Activated T-cell treated with anti-CD3 and anti-CD28 coated beads, Interleukin-2, amount 50 U/mL, for 24 hours (primary cell): ENCODE results near the gene RASD1.

Experiments
- DNase-seq: peaks from one replicate; pipeline ENCODE4 v3.0.0-alpha.2; 2020
- H3K27ac Mint-ChIP-seq: 2 replicates; pipeline ENCODE4 v1.8.0; 2020; ENCODE audit warnings: mild to moderate bottlenecking, mixed read lengths
- H3K27me3 Mint-ChIP-seq: 2 replicates; pipeline ENCODE4 v1.8.0; 2020; ENCODE audit warnings: mixed read lengths
- H3K36me3 Mint-ChIP-seq: 2 replicates; pipeline ENCODE4 v1.8.0; 2020; ENCODE audit warnings: low read depth, mixed read lengths
- H3K4me1 Mint-ChIP-seq: 2 replicates; pipeline ENCODE4 v1.8.0; 2020; ENCODE audit warnings: low read depth, mixed read lengths
- H3K4me3 Mint-ChIP-seq: 2 replicates; pipeline ENCODE4 v1.8.0; 2020; ENCODE audit warnings: mild to moderate bottlenecking, moderate library complexity, mixed read lengths
- H3K9me3 Mint-ChIP-seq: 2 replicates; pipeline ENCODE4 v1.8.0; 2020; ENCODE audit warnings: mixed read lengths

Gene RASD1

DNA sequence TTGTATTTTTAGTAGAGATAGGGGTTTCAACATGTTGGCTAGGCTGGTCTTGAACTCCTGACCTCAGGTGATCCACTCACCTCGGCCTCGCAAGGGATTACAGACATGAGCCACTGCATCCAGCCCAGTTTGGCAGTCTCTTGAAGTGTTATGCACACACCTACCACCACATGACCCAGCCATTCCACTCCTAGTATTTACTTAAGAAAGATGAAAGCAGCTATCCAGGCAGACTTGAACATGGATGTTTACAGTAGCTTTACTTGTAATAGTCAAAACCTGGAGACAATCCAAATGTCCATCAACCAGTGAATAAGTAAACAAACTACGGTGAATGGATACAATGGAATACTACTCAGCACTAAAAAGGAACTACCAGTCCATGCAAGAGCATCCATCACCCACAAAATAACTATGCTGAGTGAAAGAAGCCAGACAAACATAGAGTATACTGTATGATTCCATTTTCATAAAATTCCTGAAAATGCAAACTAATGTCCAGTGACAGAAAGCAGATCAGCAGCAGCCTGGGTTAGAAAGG lies 37.8 kb upstream of the RASD1 start:
- Mint-ChIP-seq H3K4me1 (no peaks in the 10 kb centered on the region), H3K36me3 (no peaks in the 10 kb centered on the region), H3K9me3 (no peaks in the 10 kb centered on the region), H3K4me3 (no peak overlapping the region), H3K27ac (no peak overlapping the region), H3K27me3 (no peaks in the 10 kb centered on the region)
- no peak for DNase-seq

DNA sequence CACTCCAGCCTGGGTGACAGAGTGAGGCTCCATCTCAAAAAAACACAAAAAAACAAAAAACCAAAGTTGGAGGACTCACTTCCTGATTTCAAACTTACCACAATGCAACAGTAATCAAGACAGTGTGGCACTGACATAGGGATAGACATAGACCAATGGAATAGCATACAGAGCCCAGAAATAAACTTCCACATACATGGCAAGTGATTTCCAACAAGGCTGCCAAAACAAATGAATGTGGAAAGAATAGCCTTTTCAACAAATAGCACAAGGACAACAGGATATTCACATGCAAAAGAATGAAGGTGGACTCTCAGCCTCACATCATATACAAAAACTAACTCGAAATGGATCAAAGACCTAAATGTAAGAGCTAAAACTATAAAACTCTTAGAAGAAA lies 36.8 kb upstream of the RASD1 start:
- Mint-ChIP-seq H3K4me3 (no peak overlapping the region), H3K27ac (no peak overlapping the region), H3K4me1 (no peaks in the 10 kb centered on the region), H3K9me3 (no peaks in the 10 kb centered on the region), H3K27me3 (no peaks in the 10 kb centered on the region), H3K36me3 (no peaks in the 10 kb centered on the region)
- DNase-seq: no peak

DNA sequence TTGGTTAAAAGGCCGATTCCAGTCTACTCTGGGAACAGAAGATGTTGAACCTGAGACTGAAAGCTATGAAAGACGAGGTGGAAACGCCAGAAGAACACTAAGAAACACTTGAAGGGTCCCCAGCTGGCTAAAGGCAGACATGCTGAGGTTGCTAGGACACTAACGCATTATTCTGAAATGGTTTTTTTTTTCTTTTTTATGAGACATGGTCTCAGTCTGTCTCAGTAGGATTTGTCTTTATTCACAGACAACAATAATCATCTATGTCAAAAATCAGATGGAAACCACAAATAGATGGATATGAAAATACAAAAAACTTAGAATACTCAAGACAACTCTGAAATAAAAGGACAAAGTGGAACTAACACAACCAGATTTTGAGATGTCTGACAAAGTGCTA lies 35.0 kb upstream of the RASD1 start:
- no peaks in the 10 kb centered on the region for H3K36me3 Mint-ChIP-seq
- no peaks in the 10 kb centered on the region for H3K27me3 Mint-ChIP-seq
- no peaks in the 10 kb centered on the region for H3K4me1 Mint-ChIP-seq
- no peak for DNase-seq
- no peaks in the 10 kb centered on the region for H3K9me3 Mint-ChIP-seq
- no peak overlapping the region for H3K4me3 Mint-ChIP-seq
- no peak overlapping the region for H3K27ac Mint-ChIP-seq

DNA sequence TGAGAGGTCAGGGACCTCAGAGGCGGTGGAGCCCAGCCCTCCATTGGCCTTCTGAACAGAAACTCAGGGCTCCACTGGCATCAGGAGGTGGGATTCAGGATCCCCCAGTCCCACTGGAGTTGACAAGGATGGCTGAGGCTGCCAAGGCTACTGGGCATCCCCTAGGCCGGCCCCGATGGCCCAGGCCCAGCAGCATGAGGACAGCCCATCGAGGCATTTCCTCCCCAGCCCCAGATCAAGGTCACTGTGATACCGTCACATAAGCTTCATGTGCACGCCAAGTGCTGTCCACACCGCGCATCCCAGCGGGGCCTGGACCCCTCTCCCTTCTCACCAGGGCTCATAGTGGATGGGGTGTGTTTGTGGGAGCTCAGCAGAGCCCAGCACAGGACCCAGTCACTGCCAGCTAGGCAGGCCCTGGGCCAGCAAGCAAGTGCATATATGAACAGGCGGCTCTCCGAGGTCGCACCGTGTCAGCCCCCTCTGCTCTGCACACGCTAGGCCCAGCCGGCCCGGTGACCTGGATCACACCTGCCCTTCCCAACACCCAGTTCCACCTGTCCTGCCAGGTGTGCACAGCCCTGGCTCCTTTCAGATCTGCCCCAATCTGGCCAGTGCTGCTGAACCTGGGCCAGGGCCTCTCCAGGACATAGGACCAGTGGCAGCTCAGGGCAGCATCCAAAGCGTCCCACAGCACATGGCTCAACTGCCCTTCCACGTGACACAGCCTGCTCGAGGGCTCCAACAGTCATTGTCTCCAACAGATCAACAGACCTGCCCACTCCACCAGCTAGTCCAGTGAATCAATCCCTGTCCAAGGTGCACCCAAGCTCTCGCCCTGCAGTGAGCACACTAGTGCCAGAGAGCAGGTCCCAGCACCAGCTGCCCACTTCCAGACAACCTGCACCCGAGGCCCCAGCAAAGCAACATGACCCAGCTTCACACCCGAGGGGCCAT lies 32.8 kb upstream of the RASD1 start:
- Mint-ChIP-seq H3K27ac (no peak overlapping the region), H3K36me3 (no peaks in the 10 kb centered on the region), H3K4me3 (no peak overlapping the region), H3K27me3 (no peaks in the 10 kb centered on the region), H3K4me1 (no peaks in the 10 kb centered on the region), H3K9me3 (no peaks in the 10 kb centered on the region)
- DNase-seq: no peak

DNA sequence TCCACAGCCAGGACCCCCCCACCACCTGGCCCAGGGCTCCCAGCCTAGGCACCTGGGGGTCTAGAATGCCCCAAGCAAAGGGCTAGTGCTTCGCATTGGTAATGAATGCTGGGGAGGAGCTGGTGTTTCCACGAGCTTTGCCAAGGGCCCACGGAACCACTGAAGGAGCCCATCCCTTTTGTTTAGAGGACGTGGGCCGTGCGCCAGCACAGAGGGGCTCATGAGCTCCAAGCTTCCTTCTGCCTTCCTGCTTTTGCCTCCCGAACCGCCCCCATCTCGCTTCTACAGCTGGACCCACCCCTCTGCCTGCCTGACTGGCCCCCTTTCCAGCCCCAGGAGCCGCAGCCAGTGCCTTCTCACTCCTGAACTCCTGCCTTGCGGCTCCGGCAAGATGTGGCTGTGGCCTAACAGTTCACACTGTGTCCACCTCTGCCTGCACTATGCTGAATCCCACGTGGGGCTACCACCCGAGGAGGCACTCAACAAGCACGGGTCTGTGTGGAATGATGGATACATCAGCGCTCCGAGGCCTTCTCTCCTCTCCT lies 31.8 kb upstream of the RASD1 start:
- no peaks in the 10 kb centered on the region for H3K27me3 Mint-ChIP-seq
- no peak overlapping the region for H3K27ac Mint-ChIP-seq
- H3K9me3 Mint-ChIP-seq: no peaks in the 10 kb centered on the region
- H3K36me3 Mint-ChIP-seq: no peaks in the 10 kb centered on the region
- no peak for DNase-seq
- no peaks in the 10 kb centered on the region for H3K4me1 Mint-ChIP-seq
- no peak overlapping the region for H3K4me3 Mint-ChIP-seq

DNA sequence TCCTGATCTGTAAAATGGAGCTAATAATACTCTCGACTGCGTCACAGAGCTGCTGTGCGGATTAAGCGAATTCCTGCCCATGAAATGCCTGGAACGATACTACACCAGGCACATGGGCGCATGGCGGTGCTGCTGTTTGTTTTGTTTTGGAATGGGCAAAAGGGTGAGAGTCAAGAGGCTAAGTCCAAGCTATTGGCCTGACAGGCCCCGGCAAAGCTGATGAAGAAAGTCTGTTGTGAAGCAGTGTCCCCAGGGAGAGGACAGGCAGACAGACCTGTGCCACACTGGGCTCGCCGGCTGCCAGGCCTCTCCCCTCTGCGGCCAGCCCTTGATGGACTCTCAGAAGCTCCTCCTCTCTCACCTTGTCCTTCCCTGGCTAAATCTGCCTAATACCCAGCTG lies 31.3 kb upstream of the RASD1 start:
- H3K4me3 Mint-ChIP-seq: no peak overlapping the region
- no peaks in the 10 kb centered on the region for H3K36me3 Mint-ChIP-seq
- H3K27ac Mint-ChIP-seq: no peak overlapping the region
- DNase-seq: no peak
- no peaks in the 10 kb centered on the region for H3K9me3 Mint-ChIP-seq
- no peaks in the 10 kb centered on the region for H3K4me1 Mint-ChIP-seq
- H3K27me3 Mint-ChIP-seq: no peaks in the 10 kb centered on the region

DNA sequence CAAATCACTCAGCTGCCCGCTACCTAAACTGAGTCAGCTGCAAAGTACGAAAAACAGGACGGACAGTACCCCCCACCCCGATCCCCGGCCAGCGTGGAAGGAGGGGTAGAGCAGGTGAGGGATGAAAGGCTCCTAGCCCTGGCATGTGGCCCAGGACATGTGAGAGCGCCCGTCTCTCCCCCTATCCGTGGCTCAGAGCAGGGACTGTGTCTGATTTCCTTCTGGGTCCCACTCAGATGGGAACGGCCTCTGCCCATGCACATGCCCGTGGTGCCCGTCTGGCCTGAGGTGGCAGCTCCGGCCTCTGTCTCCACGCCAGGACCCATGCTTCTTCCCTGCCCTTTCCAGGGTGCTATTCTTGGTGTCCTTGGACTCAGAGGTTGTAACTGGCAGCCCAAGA lies 30.2 kb upstream of the RASD1 start:
- no peak overlapping the region for H3K27ac Mint-ChIP-seq
- no peak overlapping the region for H3K4me3 Mint-ChIP-seq
- H3K27me3 Mint-ChIP-seq: no peaks in the 10 kb centered on the region
- H3K9me3 Mint-ChIP-seq: no peaks in the 10 kb centered on the region
- DNase-seq: no peak
- H3K36me3 Mint-ChIP-seq: no peaks in the 10 kb centered on the region
- H3K4me1 Mint-ChIP-seq: no peaks in the 10 kb centered on the region

DNA sequence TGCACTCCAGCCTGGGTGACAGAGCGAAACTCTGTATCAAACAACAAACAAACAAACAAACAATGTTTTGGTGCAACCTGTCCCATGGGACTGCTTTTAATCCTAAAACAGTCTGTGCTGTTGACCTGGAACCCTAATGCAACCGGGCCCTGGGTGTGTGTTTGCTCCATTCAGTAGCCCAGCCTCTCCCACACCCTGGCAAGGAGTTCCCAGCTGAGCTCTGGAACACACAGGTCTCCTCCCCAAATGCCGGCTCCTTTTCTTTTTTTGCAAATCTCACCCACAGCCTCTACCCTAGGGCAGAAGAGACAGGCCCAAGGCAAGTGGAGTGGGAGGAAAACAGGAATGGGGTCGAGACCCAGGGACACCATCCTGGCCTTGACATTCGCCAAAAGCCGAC lies 29.8 kb upstream of the RASD1 start:
- no peaks in the 10 kb centered on the region for H3K9me3 Mint-ChIP-seq
- no peak for DNase-seq
- no peak overlapping the region for H3K27ac Mint-ChIP-seq
- peaks cover 3% of the 10 kb centered on the region for H3K36me3 Mint-ChIP-seq
- no peaks in the 10 kb centered on the region for H3K4me1 Mint-ChIP-seq
- H3K4me3 Mint-ChIP-seq: no peak overlapping the region
- H3K27me3 Mint-ChIP-seq: no peaks in the 10 kb centered on the region

DNA sequence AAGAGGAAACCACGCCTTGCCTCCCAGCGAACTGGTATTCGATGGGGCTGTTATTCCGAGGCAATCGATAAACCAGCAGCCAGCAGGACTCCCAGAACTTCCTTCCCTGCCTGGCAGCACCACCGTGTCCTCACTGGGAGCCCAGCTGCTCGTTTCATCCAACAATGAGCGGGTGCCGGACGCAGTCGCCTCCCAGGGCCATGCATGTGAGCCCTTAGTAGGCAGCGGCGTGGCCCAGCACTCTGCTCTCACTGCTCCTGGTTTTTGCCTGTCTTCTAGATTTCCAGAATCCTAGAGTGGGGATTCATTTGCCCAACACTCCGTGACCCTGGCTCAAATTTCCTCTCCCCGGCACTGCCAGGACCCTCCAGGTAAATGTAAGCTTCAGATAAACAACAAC lies 29.1 kb upstream of the RASD1 start:
- Mint-ChIP-seq H3K9me3 (no peaks in the 10 kb centered on the region), H3K27me3 (no peaks in the 10 kb centered on the region), H3K4me3 (no peak overlapping the region), H3K4me1 (no peaks in the 10 kb centered on the region), H3K27ac (no peak overlapping the region), H3K36me3 (peaks cover 3% of the 10 kb centered on the region)
- no peak for DNase-seq

DNA sequence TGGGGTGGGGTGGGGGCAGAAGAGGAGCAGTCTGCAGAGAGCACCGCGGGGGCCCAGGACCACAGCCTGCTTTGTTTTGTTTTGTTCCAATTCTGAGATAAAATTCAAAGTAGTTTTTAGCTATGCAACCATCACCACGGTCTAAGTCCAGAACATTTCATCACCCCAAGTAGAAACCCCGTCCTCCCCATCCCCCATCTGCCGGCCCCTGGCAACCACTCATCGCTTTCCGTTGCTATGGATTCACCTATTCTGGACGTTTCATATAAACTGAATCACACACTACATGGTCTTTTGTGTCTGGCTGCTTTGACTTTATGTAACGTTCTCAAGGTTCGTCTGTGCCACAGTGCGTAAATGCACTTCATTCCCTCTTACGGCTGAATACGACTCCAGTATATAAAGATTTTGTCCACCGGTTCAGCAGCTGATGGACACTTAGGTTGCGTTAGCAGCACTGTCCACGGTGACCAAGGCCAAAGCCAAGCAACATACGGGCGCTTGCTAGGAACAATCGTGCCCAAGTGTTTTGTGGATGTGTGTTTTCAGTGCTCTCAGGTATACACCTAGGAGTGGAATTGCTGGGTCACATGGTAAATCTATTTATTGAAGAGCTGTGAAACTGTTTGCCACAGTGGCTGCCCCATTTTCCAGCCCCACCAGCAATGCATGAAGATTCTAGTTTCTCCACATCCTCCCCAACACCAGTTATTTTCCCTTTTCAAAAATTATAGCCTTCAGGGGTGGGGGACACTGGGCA lies 27.7 kb upstream of the RASD1 start:
- Mint-ChIP-seq H3K27ac (no peak overlapping the region), H3K36me3 (peaks cover 3% of the 10 kb centered on the region), H3K4me1 (no peaks in the 10 kb centered on the region), H3K27me3 (no peaks in the 10 kb centered on the region), H3K9me3 (no peaks in the 10 kb centered on the region), H3K4me3 (no peak overlapping the region)
- DNase-seq: no peak

DNA sequence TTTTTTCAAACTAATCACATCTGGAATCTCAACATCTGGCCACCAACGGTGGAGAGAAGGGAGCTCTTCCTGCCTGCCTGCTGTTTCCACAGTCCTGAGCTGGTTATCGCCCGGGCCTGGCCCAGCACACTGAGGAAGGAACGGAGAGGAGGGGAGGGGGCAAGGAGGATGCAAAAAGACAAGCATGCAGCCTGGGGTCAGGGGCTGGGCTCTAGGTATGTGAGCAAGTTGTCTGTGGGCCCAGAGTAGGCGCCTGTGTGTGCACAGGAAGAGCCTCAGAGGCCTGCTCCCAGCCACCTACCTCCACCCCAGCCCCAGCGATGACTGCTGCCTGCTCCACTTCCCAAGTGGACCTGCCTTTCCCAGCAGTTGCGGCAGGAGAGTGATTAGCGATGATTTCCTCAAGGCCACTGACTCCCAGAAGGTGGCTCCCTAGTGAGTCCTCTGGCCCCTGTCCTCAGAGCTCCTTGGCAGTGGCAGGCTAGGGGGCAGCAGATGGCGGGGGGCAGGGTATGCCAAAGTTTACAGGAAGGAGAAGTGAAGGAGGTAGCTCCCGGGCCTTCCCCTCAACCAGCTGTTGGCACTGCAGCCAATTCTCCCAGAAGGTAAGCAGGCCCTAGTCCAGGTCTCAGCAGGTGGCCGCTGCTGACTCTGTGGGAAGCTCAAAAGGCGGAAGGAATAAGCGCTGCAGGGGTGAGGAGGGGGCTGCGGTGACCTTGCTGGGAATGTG lies 27.0 kb upstream of the RASD1 start:
- no peak for DNase-seq
- Mint-ChIP-seq H3K9me3 (no peaks in the 10 kb centered on the region), H3K4me1 (no peaks in the 10 kb centered on the region), H3K4me3 (no peak overlapping the region), H3K27me3 (no peaks in the 10 kb centered on the region), H3K27ac (no peak overlapping the region), H3K36me3 (peaks cover 3% of the 10 kb centered on the region)

DNA sequence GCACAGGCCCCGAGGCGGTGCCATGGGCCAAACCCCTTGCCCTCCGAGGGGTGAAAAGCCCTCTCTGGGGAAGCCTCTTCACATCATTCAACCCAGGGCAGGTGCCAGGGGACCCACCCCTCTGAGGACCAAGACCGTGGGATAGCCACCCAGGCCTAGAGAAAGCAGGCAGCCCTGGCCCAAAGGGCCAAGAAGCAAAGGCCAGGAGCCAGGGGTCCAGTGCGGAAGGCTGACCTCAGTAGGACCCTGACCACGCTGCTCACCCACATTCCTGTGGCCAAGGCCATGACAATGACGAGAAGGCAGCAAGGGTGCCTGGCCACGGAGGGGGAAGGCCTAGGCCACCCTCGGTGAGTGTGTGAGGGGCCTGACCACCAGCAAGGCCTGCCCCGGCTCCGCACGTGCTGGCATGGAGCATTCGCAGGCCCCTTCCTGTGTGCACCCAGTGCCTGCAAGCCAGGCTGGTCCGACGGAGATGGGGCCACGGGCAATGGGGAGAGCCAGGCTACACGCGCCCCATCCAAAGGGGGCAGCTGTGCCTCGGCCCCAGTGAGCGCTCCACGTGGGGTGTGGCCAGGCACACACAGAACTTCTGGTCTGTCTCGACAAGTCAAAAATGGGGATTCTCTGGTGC lies 24.5 kb upstream of the RASD1 start:
- H3K4me1 Mint-ChIP-seq: peaks cover 6% of the 10 kb centered on the region
- H3K4me3 Mint-ChIP-seq: no peak overlapping the region
- no peak for DNase-seq
- H3K27me3 Mint-ChIP-seq: no peaks in the 10 kb centered on the region
- no peak overlapping the region for H3K27ac Mint-ChIP-seq
- peaks cover 3% of the 10 kb centered on the region for H3K36me3 Mint-ChIP-seq
- H3K9me3 Mint-ChIP-seq: no peaks in the 10 kb centered on the region

DNA sequence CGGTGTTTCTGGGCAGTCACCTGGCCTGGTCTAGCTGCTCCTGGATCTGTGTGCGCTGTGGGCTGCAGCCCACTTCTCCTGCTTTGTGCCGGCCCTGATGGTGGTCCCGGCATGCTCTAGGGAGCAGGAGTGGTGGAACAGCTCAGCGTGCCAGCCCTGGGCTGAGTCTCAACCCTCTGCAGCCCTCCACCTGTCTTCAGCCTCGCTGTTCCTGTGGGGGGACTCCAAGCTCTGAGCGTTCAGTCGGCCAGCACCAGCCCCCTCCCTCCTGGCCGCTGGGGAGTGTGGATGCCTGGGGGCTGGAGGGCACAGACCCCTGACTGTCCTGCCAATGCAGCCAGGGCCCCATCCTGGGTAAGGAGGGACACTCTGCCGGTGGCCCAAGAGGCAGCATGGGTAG lies 23.7 kb upstream of the RASD1 start:
- Mint-ChIP-seq H3K36me3 (peaks cover 3% of the 10 kb centered on the region), H3K4me1 (peaks cover 7% of the 10 kb centered on the region), H3K27me3 (no peaks in the 10 kb centered on the region), H3K27ac (no peak overlapping the region), H3K9me3 (no peaks in the 10 kb centered on the region), H3K4me3 (no peak overlapping the region)
- DNase-seq: no peak

DNA sequence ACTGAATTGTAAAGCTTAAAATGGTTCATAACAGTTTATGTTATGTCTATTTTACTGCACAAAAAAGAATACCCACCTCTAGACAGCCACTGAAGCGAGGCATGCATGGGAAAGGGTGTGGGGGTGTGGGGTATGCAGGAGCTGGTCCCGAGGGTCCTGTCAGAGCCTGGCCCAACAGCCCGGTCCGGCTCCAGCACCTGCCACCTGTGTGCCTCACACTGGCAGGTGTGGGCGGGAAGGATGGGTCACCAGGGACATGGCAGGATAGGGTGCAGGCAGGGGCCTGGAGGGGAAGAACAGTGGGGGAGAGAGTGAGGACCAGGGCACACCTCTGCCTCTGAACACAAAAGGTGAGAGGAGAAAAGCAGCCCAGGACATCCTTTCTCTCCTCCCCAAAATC lies 22.8 kb upstream of the RASD1 start:
- no peaks in the 10 kb centered on the region for H3K9me3 Mint-ChIP-seq
- H3K27me3 Mint-ChIP-seq: no peaks in the 10 kb centered on the region
- H3K4me3 Mint-ChIP-seq: no peak overlapping the region
- no peak for DNase-seq
- H3K27ac Mint-ChIP-seq: no peak overlapping the region
- H3K36me3 Mint-ChIP-seq: peaks cover 3% of the 10 kb centered on the region
- peaks cover 7% of the 10 kb centered on the region for H3K4me1 Mint-ChIP-seq
